Chondrocyte (in vitro differentiated cells): ENCODE measurements around the gene ADCY5. TPM values are rescaled to one million over a fixed set of nuclear protein-coding genes. Genes with fewer than 3 reads are reported as not detected.

ENCODE experiments used
- DNase-seq: peaks from one replicate; pipeline ENCODE4 v3.0.0; 2021; ENCODE audit warnings: mixed read lengths, low spot score
- H3K27ac Mint-ChIP-seq: one replicate; pipeline ENCODE4 v1.8.0; 2021; ENCODE audit warnings: mild to moderate bottlenecking, moderate library complexity, mixed read lengths; ENCODE audit not compliant: unreplicated experiment
- H3K27me3 Mint-ChIP-seq: 2 replicates; pipeline ENCODE4 v1.8.0; 2021; ENCODE audit warnings: low read depth, mixed read lengths
- H3K36me3 Mint-ChIP-seq: 2 replicates; pipeline ENCODE4 v1.8.0; 2021; ENCODE audit warnings: low read depth, mixed read lengths
- H3K4me1 Mint-ChIP-seq: 2 replicates; pipeline ENCODE4 v1.8.0; 2021; ENCODE audit warnings: low read depth, mild to moderate bottlenecking, mixed read lengths
- H3K4me3 Mint-ChIP-seq: one replicate; pipeline ENCODE4 v1.8.0; 2021; ENCODE audit warnings: mild to moderate bottlenecking, moderate library complexity, mixed read lengths; ENCODE audit not compliant: unreplicated experiment
- H3K9me3 Mint-ChIP-seq: 2 replicates; pipeline ENCODE4 v1.8.0; 2021; ENCODE audit warnings: low read depth, mixed read lengths
- CTCF ChIP-seq: fragments of 200-600 bp; sonication (generic); IDR thresholded peaks from 2 replicates; pipeline ENCODE4 v1.5.0; 2021; ENCODE audit warnings: antibody characterized with exemption, mild to moderate bottlenecking, moderate library complexity
- total RNA-seq: library from RNA; stranded (reverse); gene quantifications from 3 replicates; pipeline ENCODE4 v1.2.1, GENCODE V29; 2021

The ADCY5 gene
- total RNA-seq, 1 donor from 2014 or later, result 8.0 TPM

- DNase-seq, result no peak
- no peak overlapping the region for H3K4me3 Mint-ChIP-seq
- TF ChIP-seq CTCF, result no peak
- no peak overlapping the region for H3K27ac Mint-ChIP-seq
- peaks cover 4% of the 10 kb centered on the region for H3K4me1 Mint-ChIP-seq
- H3K36me3 Mint-ChIP-seq, result peaks cover 22% of the 10 kb centered on the region
- H3K27me3 Mint-ChIP-seq, result no peaks in the 10 kb centered on the region
- peaks cover 6% of the 10 kb centered on the region for H3K9me3 Mint-ChIP-seq
Measured at GRCh38 chr3:123236902-123237301, 212.0 kb downstream of the ADCY5 start.

Other genes with a start within 250 kb of the ADCY5 start
- gene SEC22A, start 247.1 kb downstream of the ADCY5 start, total RNA-seq, result 14.4 to 20.2 TPM (median 16.7 TPM) in 3 replicates
- gene HACD2, start 136.0 kb upstream of the ADCY5 start, total RNA-seq, result 78.4 to 106 TPM (median 79.0 TPM) in 3 replicates